HepG2 (cell line): ENCODE data around the gene LAPTM4A. TPM values are rescaled to one million over a fixed set of nuclear protein-coding genes. Genes with fewer than 3 reads are reported as not detected.

ENCODE experiments used
- ATAC-seq: fragments of 200-7000 bp; cut with Tn5 transposase; 3 replicates; pipeline ENCODE4 v1.9.1; 2020; ENCODE audit warnings: mild to moderate bottlenecking, moderate library complexity
- BruUV-seq: library from RNA; stranded (reverse); fragments of 400-500 nt; replicated peaks from 2 replicates; lab custom pipeline; 2021; lab: Mats Ljungman, UMichigan
- CTCF ChIA-PET: fragments of 300-600 bp; formaldehyde crosslinking; extraction: SDS; loops from one replicate; lab custom pipeline; 2021; ENCODE audit warnings: low total read pairs, inconsistent platforms, low intra/inter-chr PET ratio; lab: Yijun Ruan, JAX
- POLR2A ChIA-PET: fragments of 350-600 bp; sonication (Branson Sonifier 250); formaldehyde crosslinking; loops from one replicate; lab custom pipeline; 2020; ENCODE audit warnings: antibody characterized with exemption, inconsistent platforms; lab: Yijun Ruan, JAX
- DNase-seq: peaks from one replicate; pipeline ENCODE4 v3.0.0-alpha.2; 2015; ENCODE audit warnings: low spot score
- FAIRE-seq: peaks from 3 replicates; lab custom pipeline; 2011; peaks lifted over from hg19 to GRCh38; lab: Jason Lieb, UNC
- H2AFZ ChIP-seq: one replicate; pipeline ENCODE4 v1.6.1; 2011; ENCODE audit warnings: low read length, inconsistent platforms
- H3K27ac ChIP-seq: fragments of 300-600 bp; 3 replicates; pipeline ENCODE4 v1.8.0; 2011; ENCODE audit warnings: mixed run types, mild to moderate bottlenecking, mixed read lengths, low read length, inconsistent platforms; ENCODE audit not compliant: insufficient read depth; ENCODE audit errors: extremely low read length
- H3K27me3 ChIP-seq, 2 experiments: fragments of 200-600 bp in 1 of 2; 2 replicates in 1 of 2; 3 replicates in 1 of 2; pipeline versions ENCODE4 v1.6.0 to v1.8.0; 2011; ENCODE audit warnings: low read length in 2 of 2, mild to moderate bottlenecking in 2 of 2, moderate library complexity in 2 of 2, inconsistent platforms in 1 of 2; ENCODE audit not compliant: insufficient read depth in 2 of 2, control insufficient read depth in 1 of 2
- H3K36me3 ChIP-seq, 2 experiments: fragments of 200-600 bp in 1 of 2; replicated peaks in 1 of 2; 2 replicates in 1 of 2; 3 replicates in 1 of 2; pipeline versions ENCODE4 v1.5.1 to v1.8.0; 2011; ENCODE audit warnings: low read length in 2 of 2, inconsistent platforms in 1 of 2; ENCODE audit not compliant: insufficient read depth in 2 of 2, control insufficient read depth in 1 of 2
- H3K4me1 ChIP-seq: 2 replicates; pipeline ENCODE4 v1.5.1; 2012; ENCODE audit warnings: low read length, inconsistent platforms; ENCODE audit not compliant: insufficient read depth
- H3K4me2 ChIP-seq: 2 replicates; pipeline ENCODE4 v1.6.0; 2011; ENCODE audit warnings: low read depth, low read length, inconsistent platforms
- H3K4me3 ChIP-seq, 3 experiments: fragments of 200-600 bp in 1 of 3; sonication (generic), shearing (Covaris generic) in 1 of 3; replicated peaks in 1 of 3; 2 replicates each; pipeline ENCODE4 v1.5.1; 2011 to 2016; ENCODE audit warnings: low read length in 3 of 3, inconsistent platforms in 2 of 3, low read depth in 2 of 3, mild to moderate bottlenecking in 2 of 3, control low read depth in 1 of 3, mixed read lengths in 1 of 3; ENCODE audit not compliant: insufficient read depth in 1 of 3
- H3K79me2 ChIP-seq: one replicate; pipeline ENCODE4 v1.6.1; 2011; ENCODE audit warnings: low read length, inconsistent platforms; ENCODE audit not compliant: insufficient read depth
- H3K9ac ChIP-seq: 2 replicates; pipeline ENCODE4 v1.6.0; 2011; ENCODE audit warnings: mild to moderate bottlenecking, low read depth, low read length, inconsistent platforms; ENCODE audit not compliant: insufficient read depth
- H3K9me3 ChIP-seq: 2 replicates; pipeline ENCODE4 v1.5.1; 2012; ENCODE audit warnings: mild to moderate bottlenecking, low read length
- H4K20me1 ChIP-seq: 2 replicates; pipeline ENCODE4 v1.6.0; 2011; ENCODE audit warnings: inconsistent platforms, mild to moderate bottlenecking, low read length, moderate library complexity; ENCODE audit not compliant: insufficient read depth
- BCL6 ChIP-seq: IDR thresholded peaks from 2 replicates; pipeline ENCODE4 v1.6.1; 2016; ENCODE audit warnings: missing genetic modification reagents, missing compliant biosample characterization
- CREB1 ChIP-seq, 2 experiments: fragments of 450-650 bp in 1 of 2; IDR thresholded peaks; 2 replicates each; pipeline ENCODE4 v1.6.1; 2016 to 2017; ENCODE audit warnings: control low read depth in 1 of 2, mild to moderate bottlenecking in 1 of 2, missing compliant biosample characterization in 1 of 2, missing genetic modification characterization in 1 of 2
- IKZF4 ChIP-seq: sonication (generic); formaldehyde crosslinking; IDR thresholded peaks from 2 replicates; pipeline ENCODE4 v1.5.1; 2020; ENCODE audit warnings: borderline replicate concordance, mild to moderate bottlenecking, low read depth, missing genetic modification reagents; ENCODE audit errors: not compliant biosample characterization
- PBX3 ChIP-seq: sonication (generic); formaldehyde crosslinking; IDR thresholded peaks from 2 replicates; pipeline ENCODE4 v1.8.1; 2023; ENCODE audit warnings: missing genetic modification reagents, inconsistent platforms, borderline replicate concordance
- ZBTB49 ChIP-seq: sonication (generic); formaldehyde crosslinking; IDR thresholded peaks from 2 replicates; pipeline ENCODE4 v1.4.0; 2020; ENCODE audit warnings: missing genetic modification reagents, borderline replicate concordance
- ZBTB7B ChIP-seq: sonication (generic); formaldehyde crosslinking; IDR thresholded peaks from 2 replicates; pipeline ENCODE4 v1.4.0; 2020; ENCODE audit warnings: missing genetic modification reagents
- ZNF747 ChIP-seq: sonication (generic); formaldehyde crosslinking; IDR thresholded peaks from 2 replicates; pipeline ENCODE4 v1.8.1; 2023; ENCODE audit warnings: missing genetic modification reagents, mild to moderate bottlenecking, borderline replicate concordance
- WGBS: methylation state at CpG from one replicate; pipeline ENCODE4 v1.1.6; 2017; ENCODE audit warnings: low lambda C conversion rate; 5-methylcytosine and 5-hydroxymethylcytosine counted together
- in situ Hi-C: cut with HindIII; loops from 2 replicates; pipeline ENCODE4 v1.10.0; 2017; ENCODE audit warnings: low pct_unique_long_range_greater_than_20kb; ENCODE audit not compliant: extremely low pct_ligation_motif_present
- intact Hi-C: fragments of 100-400 bp; cut with micrococcal nuclease; formaldehyde crosslinking; loops from one replicate; pipeline ENCODE4 v1.10.0; 2022; ENCODE audit not compliant: unreplicated experiment
- polyA plus RNA-seq, 8 experiments: library from polyadenylated mRNA; depleted of rRNA in 3 of 8; stranded (reverse) in 7 of 8; unstranded in 1 of 8; fragments of >200 nt; fragmentation: Illumina TruSeq in 4 of 8; extraction: Trizol in 4 of 8; gene quantifications; 2 replicates each; pipeline versions ENCODE4 v1.2.1 to v1.2.3, GENCODE V29; 2011 to 2016; ENCODE audit warnings: low read depth in 4 of 8, missing spikeins in 1 of 8, mixed read lengths in 1 of 8; ENCODE audit not compliant: insufficient read depth in 1 of 8
- total RNA-seq, 5 experiments: library from RNA; depleted of rRNA; stranded (reverse); fragments of >200 nt; fragmentation: Illumina TruSeq; extraction: Trizol; gene quantifications; 2 replicates each; pipeline ENCODE4 v1.2.3, GENCODE V29; 2016; ENCODE audit warnings: low read depth in 1 of 5

The LAPTM4A gene
- total and polyA plus RNA-seq, 2 of the 13 experiments (the other 11 are each of a cell fraction or from before 2014, with no cell fraction given), result 116 to 558 TPM

GRCh38 chr2:20005067-20005627, 46.3 kb downstream of the LAPTM4A start (continued):
- TF ChIP-seq IKZF4 (CRISPR knock-in tag) (no peak), PBX3 (no peak), ZNF747 (CRISPR knock-in tag) (no peak), ZBTB7B (peak; percentile 43; the same call in 1 of the 2 replicates), BCL6 (peak; percentile 55; the same call in 1 of the 2 replicates), CREB1 (IDR thresholded peaks at IDR 0.05) (no peak), CREB1 (CRISPR knock-in tag; IDR thresholded peaks at IDR 0.05) (no peak)

GRCh38 chr2:20001361-20001863, 50.0 kb downstream of the LAPTM4A start:
- H3K4me1 ChIP-seq, result peaks cover 36% of the 10 kb centered on the region
- no peaks in the 10 kb centered on the region for H3K79me2 ChIP-seq
- CTCF ChIA-PET, result no interaction called here
- no peak overlapping the region for H3K4me3 ChIP-seq
- H3K9ac ChIP-seq, result no peak overlapping the region
- intact Hi-C loops, result no loop called here
- H2AFZ ChIP-seq, result no peak overlapping the region
- DNase-seq, result no peak
- no peak for FAIRE-seq
- no peaks in the 10 kb centered on the region for H3K9me3 ChIP-seq
- no peaks in the 10 kb centered on the region; a peak in 1 of 5 replicates for H3K27me3 ChIP-seq
- POLR2A ChIA-PET, result no interaction called here
- in situ Hi-C loops, result no loop called here
- peaks cover 20 to 40% of the 10 kb centered on the region in 2 experiments for H3K36me3 ChIP-seq
- H4K20me1 ChIP-seq, result no peaks in the 10 kb centered on the region
- BruUV-seq, result no TSS peak
- TF ChIP-seq CREB1 (IDR thresholded peaks at IDR 0.05), result peak; percentile 74
- no peak for TF ChIP-seq CREB1 (CRISPR knock-in tag; IDR thresholded peaks at IDR 0.05)
- no peak for TF ChIP-seq ZBTB49 (CRISPR knock-in tag)
- ATAC-seq, result no peak
- H3K4me2 ChIP-seq, result no peak overlapping the region
- WGBS, result 89% methylated on average over 2 of the region's 2 CpGs
- H3K27ac ChIP-seq, result no peak overlapping the region
